Measurements from ENCODE around the gene ACRBP. TPM values are rescaled to one million over a fixed set of nuclear protein-coding genes. Genes with fewer than 3 reads are reported as not detected.

ACRBP gene
- 1 to 10 TPM in 4 of 8 experiments, under 1 TPM in 4; 0.51 to 2.6 (median 1.1) TPM for total RNA-seq

DNA sequence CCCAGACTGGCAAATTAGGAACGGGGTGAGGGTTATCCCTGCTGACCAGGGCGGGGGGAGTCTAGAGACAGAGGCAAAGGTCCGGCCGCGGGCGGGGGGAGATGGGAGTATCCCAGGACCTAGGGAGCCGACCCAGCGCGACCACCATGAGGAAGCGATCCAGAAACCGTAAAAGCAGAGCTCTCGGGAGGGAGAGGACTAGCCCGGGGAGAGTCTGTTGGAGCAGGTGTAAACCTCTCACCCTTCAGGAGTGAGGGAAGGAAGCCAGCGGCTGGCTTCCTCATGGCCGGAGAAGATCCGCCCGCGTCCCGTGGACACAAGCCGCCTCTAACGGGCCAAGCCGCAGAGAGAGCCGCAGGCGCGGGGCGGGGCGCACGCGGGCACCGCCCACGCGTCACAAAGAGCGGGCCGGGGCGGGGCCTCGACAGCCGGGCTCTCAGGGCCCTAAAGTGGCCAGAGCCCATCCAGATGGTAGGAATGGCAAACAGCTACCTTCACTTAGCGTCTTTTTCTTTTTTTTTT is at the start of gene ACRBP:
TSS of gene ACRBP (minus strand) at position 350 of the 522 bp plus-strand sequence. CDS start at position 284, 66 bp downstream.
- H3K4me3 ChIP-seq = peak within 1 kb of the TSS; percentile 20 to 48 (median 35)
- ATAC-seq (replicated peaks in 6 of 8) = peak; percentile 92 to 99 (median 98)
- peak within 1 kb of the TSS in 1 of 2 donors; percentile 63 for H3K27ac ChIP-seq
- WGBS, 10 experiments = 0% methylated on average over 1 of the region's 38 CpGs; no CpG with 5 or more reads in 9 of the 10 experiments
- in situ Hi-C loops (cut with MboI; ENCODE audit: low pct_unique_long_range_greater_than_20kb in 2 of 9, low sequenced_read_pairs in 9 of 9, unreplicated experiment in 9 of 9) = no loop called here
- H3K4me1 ChIP-seq (replicated peaks in 1 of 2) = peaks cover 0 to 5% of the 10 kb centered on the region in 2 donors

DNA sequence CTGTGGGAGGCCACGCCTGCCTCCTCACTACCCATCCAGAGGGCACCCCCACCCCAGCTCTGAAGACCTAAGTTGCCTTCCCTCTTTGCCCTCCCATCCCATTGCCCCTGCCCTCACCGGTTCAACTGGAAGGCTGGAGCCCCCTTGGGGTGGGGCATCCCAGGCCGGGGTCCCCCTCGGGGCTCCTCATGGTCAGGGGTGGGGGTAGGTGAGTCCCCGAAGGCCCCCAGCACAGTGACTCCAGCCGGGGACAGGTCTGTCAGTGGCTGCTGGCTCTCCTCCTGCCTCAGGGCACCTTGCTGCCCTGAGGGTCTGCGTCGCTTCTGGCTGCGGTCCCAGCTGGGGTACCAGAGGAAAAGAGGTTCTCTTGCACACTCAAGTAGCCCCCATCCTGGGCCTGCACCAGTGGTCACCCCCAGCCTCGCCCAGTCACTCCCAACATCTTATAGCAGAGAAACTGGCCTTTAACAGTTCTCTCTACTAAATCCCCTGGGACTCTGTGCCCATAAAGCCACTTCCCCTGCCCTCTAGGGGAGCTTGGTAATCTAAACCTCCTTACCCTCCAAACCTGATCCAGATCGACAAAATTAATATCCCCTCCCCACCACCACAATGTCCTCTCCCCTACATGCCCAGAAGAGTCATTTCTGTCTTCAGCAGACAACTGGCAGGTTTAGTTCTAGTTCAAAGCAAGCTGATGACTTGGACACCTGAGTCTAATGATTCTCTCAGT is 48.2 kb upstream of the ACRBP start:
- no peak overlapping the region for H3K27ac ChIP-seq
- ATAC-seq (replicated peaks in 6 of 8) = no peak
- no peak overlapping the region for H3K4me3 ChIP-seq
- WGBS, 10 experiments = 0 to 75% (median 38%) methylated on average over 1 to 4 of the region's 11 CpGs; no CpG with 5 or more reads in 6 of the 10 experiments
- in situ Hi-C loops (cut with MboI; ENCODE audit: low pct_unique_long_range_greater_than_20kb in 2 of 9, low sequenced_read_pairs in 9 of 9, unreplicated experiment in 9 of 9) = no loop called here
- H3K4me1 ChIP-seq (replicated peaks in 1 of 2) = peaks cover 19 to 24% of the 10 kb centered on the region in 2 donors

DNA sequence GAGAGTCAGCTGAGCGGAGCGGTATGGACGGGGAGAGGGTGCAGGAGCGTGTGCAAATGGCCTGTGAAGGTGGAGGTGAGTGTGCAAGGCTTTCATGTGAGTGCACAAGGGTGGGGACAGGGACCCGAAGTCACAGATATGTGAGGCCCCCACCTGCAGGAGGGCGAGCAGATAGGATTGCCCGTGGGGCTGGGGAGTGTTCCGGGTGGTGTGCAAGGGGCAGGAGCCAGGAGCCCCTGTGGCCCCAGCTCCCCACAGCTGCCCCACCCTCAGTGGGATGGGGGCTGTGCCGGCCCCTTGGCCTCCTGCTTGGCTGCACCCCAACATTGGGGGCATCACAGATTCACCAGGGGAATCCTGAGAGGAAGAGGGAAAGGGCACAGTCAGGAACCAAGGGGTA is 47.5 kb upstream of the ACRBP start:
- in situ Hi-C loops (cut with MboI; ENCODE audit: low pct_unique_long_range_greater_than_20kb in 2 of 9, low sequenced_read_pairs in 9 of 9, unreplicated experiment in 9 of 9) = no loop called here
- Histone ChIP-seq H3K27ac (no peak overlapping the region), H3K4me1 (replicated peaks in 1 of 2) (peaks cover 22 to 28% of the 10 kb centered on the region in 2 donors), H3K4me3 (no peak overlapping the region)
- ATAC-seq (replicated peaks in 6 of 8) = no peak
- WGBS, 10 experiments = 81 to 100% (median 87%) methylated on average over 2 to 8 of the region's 9 CpGs; no CpG with 5 or more reads in 6 of the 10 experiments

DNA sequence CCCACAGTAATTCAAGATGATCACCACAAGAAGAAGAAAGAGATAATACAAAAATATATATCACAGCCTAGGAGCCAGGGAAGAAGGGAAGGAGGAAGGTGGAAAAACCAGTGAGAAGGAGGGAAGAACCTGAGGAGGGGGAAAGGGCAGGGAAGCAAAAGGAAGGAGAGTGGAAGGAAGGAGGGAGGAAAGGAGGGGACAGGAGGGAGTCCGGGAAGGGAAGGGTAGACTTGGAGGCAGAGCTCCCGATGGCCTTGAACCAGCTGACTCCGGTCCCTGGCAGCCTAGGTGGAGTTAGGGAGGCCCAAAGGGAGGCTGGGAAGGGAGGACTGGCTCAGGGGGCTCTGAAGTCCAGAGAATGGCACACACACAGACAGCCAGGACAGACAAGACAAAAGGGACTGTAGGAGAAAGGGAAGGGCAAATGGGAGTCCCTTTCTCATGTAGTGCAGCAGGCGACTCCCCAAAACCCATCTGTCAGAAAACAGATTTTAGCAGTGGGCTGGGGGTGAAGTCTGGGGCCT is 46.7 kb upstream of the ACRBP start:
- no peak overlapping the region for H3K4me3 ChIP-seq
- no peak for ATAC-seq (replicated peaks in 6 of 8)
- in situ Hi-C loops (cut with MboI; ENCODE audit: low pct_unique_long_range_greater_than_20kb in 2 of 9, low sequenced_read_pairs in 9 of 9, unreplicated experiment in 9 of 9) = no loop called here
- peaks cover 16 to 24% of the 10 kb centered on the region in 2 donors for H3K4me1 ChIP-seq (replicated peaks in 1 of 2)
- no peak overlapping the region for H3K27ac ChIP-seq
- WGBS, 10 experiments = 48 to 90% (median 64%) methylated on average over 2 to 4 of the region's 4 CpGs; no CpG with 5 or more reads in 5 of the 10 experiments

DNA sequence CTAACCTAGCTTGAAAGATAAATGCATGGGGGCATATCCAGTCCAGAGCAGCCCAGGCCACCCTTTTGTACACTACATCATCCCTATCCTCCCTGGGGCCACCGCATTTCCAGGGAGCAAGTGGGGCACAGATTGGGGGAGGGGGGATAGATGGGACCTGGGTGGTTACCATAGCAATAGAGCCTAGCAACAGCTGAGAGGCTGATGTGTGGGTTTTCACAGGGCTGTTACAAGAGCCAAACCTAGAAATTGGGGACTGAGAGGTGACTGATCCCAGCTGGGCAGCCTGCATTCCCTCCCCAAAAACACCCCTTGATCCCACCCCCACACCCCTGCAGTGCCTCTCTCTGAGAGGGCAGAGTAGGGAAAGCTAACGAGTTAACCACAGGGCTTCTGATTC is 45.7 kb upstream of the ACRBP start:
- no CpG with 5 or more reads among the region's 2 CpGs for WGBS, 10 experiments
- ATAC-seq (replicated peaks in 6 of 8) = peak in 2 of 8 experiments; percentile 5 to 9
- H3K27ac ChIP-seq = peak overlapping the region; percentile 24 to 66

DNA sequence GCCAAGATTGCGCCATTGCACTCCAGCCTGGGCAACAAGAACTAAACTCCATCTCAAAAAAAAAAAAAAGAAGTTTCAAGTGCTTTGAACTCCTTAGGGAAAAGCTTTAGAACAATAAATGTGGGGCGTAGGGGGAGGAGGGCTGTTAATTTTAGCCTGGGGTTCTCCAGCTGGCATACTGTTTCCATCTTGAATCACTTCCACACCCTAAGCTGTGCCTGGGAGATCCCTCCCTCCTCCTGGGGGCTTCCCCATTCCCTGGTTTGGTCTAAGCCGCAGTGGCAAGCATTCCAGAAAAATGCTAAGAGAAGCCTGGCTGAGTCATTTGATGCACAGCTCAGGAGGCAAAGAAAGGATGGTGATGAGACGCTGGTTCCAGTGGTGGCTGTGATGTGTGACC is 44.2 kb upstream of the ACRBP start:
- in situ Hi-C loops (cut with MboI; ENCODE audit: low pct_unique_long_range_greater_than_20kb in 2 of 9, low sequenced_read_pairs in 9 of 9, unreplicated experiment in 9 of 9) = no loop called here
- ATAC-seq (replicated peaks in 6 of 8) = no peak
- peaks cover 21 to 29% of the 10 kb centered on the region in 2 donors for H3K4me1 ChIP-seq (replicated peaks in 1 of 2)
- no peak overlapping the region for H3K27ac ChIP-seq
- H3K4me3 ChIP-seq = no peak overlapping the region
- 31 to 83% (median 60%) methylated on average over 1 to 4 of the region's 4 CpGs; no CpG with 5 or more reads in 5 of the 10 experiments for WGBS, 10 experiments

More for the DNA sequence above, 45.7 kb upstream of the ACRBP start:
- Histone ChIP-seq H3K4me3 (no peak overlapping the region), H3K4me1 (replicated peaks in 1 of 2) (peaks cover 14 to 21% of the 10 kb centered on the region in 2 donors)
- in situ Hi-C loops (cut with MboI; ENCODE audit: low pct_unique_long_range_greater_than_20kb in 2 of 9, low sequenced_read_pairs in 9 of 9, unreplicated experiment in 9 of 9) = no loop called here

DNA sequence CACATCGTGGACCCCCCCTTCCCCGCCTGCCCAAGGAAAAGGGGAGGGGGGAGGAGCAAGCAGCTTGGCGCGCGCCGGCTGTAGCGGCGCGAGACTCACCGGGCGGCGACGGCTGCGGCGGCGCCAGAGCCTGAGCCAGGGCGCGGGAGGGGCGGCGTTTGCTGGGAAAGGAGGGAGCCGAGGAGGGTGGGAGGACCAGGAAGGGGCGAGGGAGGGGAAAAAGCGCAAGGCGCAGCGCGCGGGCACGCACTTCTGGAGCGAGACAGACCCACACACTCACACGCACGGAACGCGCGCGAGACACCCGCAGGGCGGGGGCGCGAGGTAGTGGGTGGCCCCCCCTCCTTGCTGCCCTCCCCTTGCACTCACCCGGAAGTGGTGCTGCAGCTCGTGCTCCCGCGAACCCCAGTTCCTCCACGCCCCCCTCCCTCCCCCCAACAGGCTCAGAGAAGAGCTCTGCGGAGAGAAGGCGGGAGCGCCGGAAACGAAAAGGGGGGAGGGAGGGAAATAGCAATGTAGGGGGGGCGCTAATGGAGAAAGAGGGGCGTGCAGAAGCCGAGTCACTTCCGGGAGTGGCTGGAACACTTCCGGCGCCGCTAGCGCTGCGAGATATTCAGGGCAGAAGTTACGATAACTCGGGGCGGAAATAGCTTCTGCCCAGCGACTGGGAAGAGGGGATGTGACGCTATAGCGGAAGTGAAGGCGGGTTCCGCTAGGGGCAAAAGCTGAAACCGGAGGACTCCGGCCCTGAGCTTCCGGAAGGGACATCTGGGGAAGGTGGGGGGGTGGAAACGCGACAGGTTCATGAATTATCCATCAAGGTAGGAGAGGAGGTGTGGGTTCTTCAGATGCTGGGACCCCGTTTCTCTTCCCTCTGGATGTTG is 42.0 kb upstream of the ACRBP start, which contains the start of gene ZNF384:
TSS of gene ZNF384 (minus strand) at position 377 of the 884 bp plus-strand sequence. CDS start 9,855 bp downstream, outside the sequence.
- Histone ChIP-seq H3K4me1 (replicated peaks in 1 of 2) (peaks cover 21 to 29% of the 10 kb centered on the region in 2 donors), H3K4me3 (peak within 1 kb of the TSS; percentile 60 to 84 (median 67)), H3K27ac (peak within 1 kb of the TSS; percentile 96 to 97)
- 0 to 8% (median 0%) methylated on average over 2 to 9 of the region's 72 CpGs; no CpG with 5 or more reads in 6 of the 10 experiments for WGBS, 10 experiments
- peak; percentile 80 to 89 (median 83) for ATAC-seq (replicated peaks in 6 of 8)
- in situ Hi-C loops (cut with MboI; ENCODE audit: low pct_unique_long_range_greater_than_20kb in 2 of 9, low sequenced_read_pairs in 9 of 9, unreplicated experiment in 9 of 9) = no loop called here

DNA sequence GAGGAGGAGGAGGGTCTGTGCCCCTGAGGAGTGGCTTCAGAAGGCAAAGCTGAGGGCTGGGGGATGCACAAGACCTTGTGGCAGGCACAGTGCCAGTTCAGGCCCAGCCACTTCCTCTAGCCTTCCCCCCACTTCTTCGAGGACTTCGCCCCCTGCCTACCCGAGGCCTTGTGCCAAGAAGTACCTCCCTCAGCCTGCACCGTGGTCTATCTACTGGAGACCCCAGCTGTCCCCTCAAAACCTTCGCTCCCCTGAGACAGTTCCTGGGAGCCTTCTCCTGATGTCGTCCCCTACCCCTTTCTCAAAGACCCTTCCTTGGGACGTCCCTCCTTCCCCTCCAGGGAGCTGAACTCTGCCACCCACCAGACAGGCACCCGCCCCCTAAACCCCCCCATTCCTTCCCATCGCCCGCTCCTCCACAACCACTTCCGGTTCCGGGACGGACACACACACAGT is 41.3 kb upstream of the ACRBP start:
- WGBS, 10 experiments = 0% methylated on average over 1 of the region's 13 CpGs; no CpG with 5 or more reads in 7 of the 10 experiments

DNA sequence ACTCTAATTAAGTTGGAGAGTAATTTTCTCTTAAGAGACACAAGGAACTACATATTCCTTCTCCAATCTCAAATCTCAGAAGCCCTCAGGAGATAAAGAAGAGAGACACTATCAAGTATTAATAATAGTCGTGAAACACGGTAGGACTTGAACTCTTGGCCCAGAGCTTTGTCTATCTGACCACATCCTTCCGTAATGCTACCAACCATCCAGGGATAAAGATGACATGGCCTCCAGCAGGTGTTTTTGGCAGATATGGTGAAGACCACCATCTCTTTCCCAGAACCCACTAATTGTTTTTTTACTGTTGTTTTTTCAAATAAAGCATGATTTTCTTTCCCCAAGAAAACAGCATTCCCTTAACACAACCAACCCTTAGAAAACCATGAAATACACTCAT is 38.6 kb upstream of the ACRBP start:
- 71 to 100% (median 94%) methylated on average over 1 to 3 of the region's 3 CpGs; no CpG with 5 or more reads in 1 of the 10 experiments for WGBS, 10 experiments
- peaks cover 11 to 14% of the 10 kb centered on the region in 2 donors for H3K4me1 ChIP-seq (replicated peaks in 1 of 2)
- in situ Hi-C loops (cut with MboI; ENCODE audit: low pct_unique_long_range_greater_than_20kb in 2 of 9, low sequenced_read_pairs in 9 of 9, unreplicated experiment in 9 of 9) = no loop called here
- ATAC-seq (replicated peaks in 6 of 8) = no peak
- H3K4me3 ChIP-seq = no peak overlapping the region
- H3K27ac ChIP-seq = no peak overlapping the region

More for the DNA sequence above, 41.3 kb upstream of the ACRBP start:
- peak overlapping the region; percentile 60 to 84 (median 67) for H3K4me3 ChIP-seq
- peak overlapping the region; percentile 96 to 97 for H3K27ac ChIP-seq
- peaks cover 21 to 28% of the 10 kb centered on the region in 2 donors for H3K4me1 ChIP-seq (replicated peaks in 1 of 2)
- no peak for ATAC-seq (replicated peaks in 6 of 8)
- in situ Hi-C loops (cut with MboI; ENCODE audit: low pct_unique_long_range_greater_than_20kb in 2 of 9, low sequenced_read_pairs in 9 of 9, unreplicated experiment in 9 of 9) = no loop called here

DNA sequence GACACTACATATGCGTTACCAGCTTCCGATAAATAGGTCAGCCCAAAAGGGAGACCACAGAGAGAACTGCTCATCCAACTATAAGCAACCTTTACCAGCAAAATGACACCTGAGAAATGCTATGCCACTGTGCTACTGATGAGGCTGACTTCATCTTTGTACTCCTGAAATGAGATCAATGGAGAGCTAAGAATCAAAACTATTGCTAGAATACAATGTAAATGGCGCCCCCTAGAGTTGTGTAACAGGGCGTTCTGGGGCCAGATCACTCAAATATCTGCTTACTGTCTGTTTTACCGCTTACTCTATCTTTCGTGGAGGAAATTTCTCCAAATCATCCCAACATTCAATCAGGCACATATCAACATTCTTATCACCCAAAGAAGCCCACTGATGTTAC is 37.4 kb upstream of the ACRBP start:
- no peak overlapping the region for H3K27ac ChIP-seq
- H3K4me1 ChIP-seq (replicated peaks in 1 of 2) = peaks cover 7 to 8% of the 10 kb centered on the region in 2 donors
- in situ Hi-C loops (cut with MboI; ENCODE audit: low pct_unique_long_range_greater_than_20kb in 2 of 9, low sequenced_read_pairs in 9 of 9, unreplicated experiment in 9 of 9) = no loop called here
- H3K4me3 ChIP-seq = no peak overlapping the region
- 43 to 100% (median 71%) methylated on average over 2 to 6 of the region's 6 CpGs for WGBS, 10 experiments
- ATAC-seq (replicated peaks in 6 of 8) = no peak

DNA sequence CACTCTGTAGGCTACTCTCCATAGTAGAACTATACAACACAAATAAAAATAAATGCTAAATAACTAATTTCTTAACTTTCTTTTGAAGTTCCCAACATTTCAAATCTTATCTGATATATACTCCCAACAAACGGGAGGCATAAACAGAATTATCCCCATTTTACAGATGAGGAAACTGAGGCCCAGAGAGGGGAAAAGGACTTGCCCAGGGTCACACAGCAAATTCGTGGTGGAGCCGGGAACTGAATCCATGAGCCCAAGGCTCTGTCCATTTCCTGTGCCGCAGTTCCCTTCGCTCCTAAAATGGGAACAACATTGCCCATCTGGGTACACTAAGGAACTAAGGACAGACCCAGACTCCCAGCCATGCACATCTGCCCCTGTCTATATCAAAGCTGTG is 29.7 kb upstream of the ACRBP start:
- Histone ChIP-seq H3K27ac (no peak overlapping the region), H3K4me1 (replicated peaks in 1 of 2) (no peaks in the 10 kb centered on the region), H3K4me3 (no peak overlapping the region)
- in situ Hi-C loops (cut with MboI; ENCODE audit: low pct_unique_long_range_greater_than_20kb in 2 of 9, low sequenced_read_pairs in 9 of 9, unreplicated experiment in 9 of 9) = no loop called here
- no peak for ATAC-seq (replicated peaks in 6 of 8)
- WGBS, 10 experiments = 40 to 100% (median 99%) methylated on average over 1 to 5 of the region's 5 CpGs; no CpG with 5 or more reads in 2 of the 10 experiments

DNA sequence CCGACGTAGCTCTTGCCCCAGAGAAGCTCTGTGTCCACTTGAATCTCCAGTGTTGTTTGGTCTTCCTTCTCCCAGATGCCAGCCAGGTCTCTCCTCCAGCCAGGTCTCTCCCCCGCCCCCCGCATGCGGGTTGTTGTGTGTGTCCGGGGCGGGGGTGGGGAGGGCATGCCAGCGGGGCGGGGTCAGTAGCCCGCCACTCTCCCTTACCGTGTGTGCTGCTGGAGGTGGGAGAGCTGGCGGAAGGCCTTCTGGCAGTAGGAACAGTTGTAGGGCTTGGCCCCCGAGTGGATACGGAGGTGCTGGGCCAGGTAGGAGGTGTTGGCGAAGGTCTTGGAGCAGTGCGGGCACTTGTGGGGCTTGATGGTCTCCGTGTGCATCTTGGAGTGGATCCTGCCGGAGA is 24.9 kb upstream of the ACRBP start:
- in situ Hi-C loops (cut with MboI; ENCODE audit: low pct_unique_long_range_greater_than_20kb in 2 of 9, low sequenced_read_pairs in 9 of 9, unreplicated experiment in 9 of 9) = loop anchor here in 1 of 9 experiments (25.0 kb wide), 1 partner anchor 110 kb away; the partner anchor contains the start of genes IFFO1 and NOP2

More for the DNA sequence above, 24.9 kb upstream of the ACRBP start:
- Histone ChIP-seq H3K4me1 (replicated peaks in 1 of 2) (no peaks in the 10 kb centered on the region), H3K4me3 (no peak overlapping the region), H3K27ac (no peak overlapping the region)
- 95 to 100% (median 100%) methylated on average over 2 to 6 of the region's 18 CpGs; no CpG with 5 or more reads in 5 of the 10 experiments for WGBS, 10 experiments
- ATAC-seq (replicated peaks in 6 of 8) = peak in 2 of 8 experiments; percentile 42 to 44

All from motor neuron (in vitro differentiated cells).